MCF 10A (cell line): ENCODE measurements around the gene PDK1. TPM values are rescaled to one million over a fixed set of nuclear protein-coding genes. Genes with fewer than 3 reads are reported as not detected.

ENCODE experiments used
- BruUV-seq: library from RNA; stranded (reverse); fragments of 400-500 nt; replicated peaks from 2 replicates; lab custom pipeline; 2021; lab: Mats Ljungman, UMichigan
- CTCF ChIA-PET: fragments of 300-600 bp; sonication (Branson Sonifier 250); formaldehyde crosslinking; extraction: SDS; loops from one replicate; lab custom pipeline; 2021; ENCODE audit warnings: antibody characterized with exemption, inconsistent platforms; lab: Yijun Ruan, JAX
- POLR2A ChIA-PET: fragments of 300-600, 350-650 bp; sonication (Branson Sonifier 250); formaldehyde crosslinking; extraction: SDS; loops from one replicate; lab custom pipeline; 2020; ENCODE audit warnings: antibody characterized with exemption, inconsistent platforms; lab: Yijun Ruan, JAX
- DNase-seq: peaks from one replicate; pipeline ENCODE4 v3.0.0-alpha.2; 2018; ENCODE audit not compliant: unreplicated experiment
- H3K27ac Mint-ChIP-seq: one replicate; pipeline ENCODE4 v1.8.0; 2022; ENCODE audit warnings: mild to moderate bottlenecking, low read depth, mixed read lengths; ENCODE audit not compliant: unreplicated experiment
- H3K27me3 Mint-ChIP-seq: one replicate; pipeline ENCODE4 v1.8.0; 2022; ENCODE audit warnings: mixed read lengths; ENCODE audit not compliant: insufficient read depth, unreplicated experiment
- H3K36me3 Mint-ChIP-seq: one replicate; pipeline ENCODE4 v1.8.0; 2022; ENCODE audit warnings: mild to moderate bottlenecking, moderate library complexity, mixed read lengths; ENCODE audit not compliant: insufficient read depth, unreplicated experiment
- H3K4me1 Mint-ChIP-seq: one replicate; pipeline ENCODE4 v1.8.0; 2022; ENCODE audit warnings: mixed read lengths; ENCODE audit not compliant: insufficient read depth, unreplicated experiment
- H3K4me3 Mint-ChIP-seq: one replicate; pipeline ENCODE4 v1.8.0; 2022; ENCODE audit warnings: mild to moderate bottlenecking, moderate library complexity, mixed read lengths; ENCODE audit not compliant: unreplicated experiment
- H3K9me3 Mint-ChIP-seq: one replicate; pipeline ENCODE4 v1.8.0; 2022; ENCODE audit warnings: mixed read lengths; ENCODE audit not compliant: unreplicated experiment
- intact Hi-C: fragments of 100-400 bp; cut with micrococcal nuclease; formaldehyde crosslinking; loops from 2 replicates; pipeline ENCODE4 v1.14.1; 2022
- total RNA-seq: library from RNA; stranded (reverse); gene quantifications from 2 replicates; pipeline ENCODE4 v1.2.3, GENCODE V29; 2022
- TF ChIP-seq, protein P1 (sequence below): fragments of 200-600 bp; IDR thresholded peaks from one replicate; pipeline ENCODE4 v1.8.0; 2022; ENCODE audit warnings: antibody characterized with exemption, mild to moderate bottlenecking; ENCODE audit not compliant: unreplicated experiment

Gene PDK1
- total RNA-seq, 1 experiment from 2014 or later = 26.5 TPM

DNA sequence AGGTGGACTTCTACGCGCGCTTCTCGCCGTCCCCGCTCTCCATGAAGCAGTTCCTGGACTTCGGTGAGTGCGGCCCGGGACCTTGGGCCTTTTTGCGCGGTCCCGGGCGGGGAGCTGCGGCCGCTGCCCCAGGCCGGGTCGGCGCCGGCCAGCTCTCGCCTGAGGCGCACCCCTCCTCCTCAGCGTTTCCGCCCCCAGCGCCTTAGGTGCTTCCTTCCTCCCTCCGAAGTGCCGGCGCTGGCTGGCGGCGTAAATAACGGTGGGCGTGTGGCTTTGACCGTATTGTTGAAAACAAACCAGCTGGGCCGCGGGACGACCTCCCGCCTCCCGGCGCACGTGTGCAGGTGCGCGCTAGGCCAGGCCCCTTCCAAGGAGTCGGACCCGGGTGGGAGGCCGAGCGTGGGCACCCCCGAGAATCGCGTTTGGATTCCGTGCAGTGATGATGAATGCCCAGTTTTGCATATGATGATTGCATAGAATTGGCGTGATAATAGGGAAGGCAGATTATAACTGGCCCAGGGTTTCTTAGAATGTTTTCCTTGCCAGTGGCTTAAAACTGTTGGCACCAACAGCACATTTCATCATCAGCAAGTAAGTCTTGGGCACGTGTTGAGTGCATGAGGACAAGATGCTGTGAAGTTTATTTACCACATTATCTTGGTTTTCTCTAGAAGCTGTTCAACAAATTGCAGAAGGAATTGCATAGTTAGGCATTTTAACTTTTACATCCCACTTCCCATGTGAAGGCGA is 569 bp downstream of the PDK1 start:
- no TSS peak for BruUV-seq
- H3K27ac Mint-ChIP-seq = peak overlapping the region; percentile 89
- CTCF ChIA-PET = interaction anchor here (0.6 kb wide), 3 partner anchors 56 to 868 kb away, joined by 3 to 7 read pairs (median 6); no protein-coding TSS in a partner anchor

GRCh38 chr2:172558372-172558771 is 2.5 kb downstream of the PDK1 start:
- no TSS peak for BruUV-seq
- Mint-ChIP-seq H3K4me3 (peak overlapping the region; percentile 85), H3K27me3 (no peaks in the 10 kb centered on the region), H3K27ac (peak overlapping the region; percentile 89), H3K9me3 (no peaks in the 10 kb centered on the region), H3K4me1 (peaks cover 29% of the 10 kb centered on the region), H3K36me3 (peaks cover 17% of the 10 kb centered on the region)
- POLR2A ChIA-PET = interaction anchor here (1.0 to 2.2 kb wide), 5 partner anchors 12 to 134 kb away, joined by 3 to 8 read pairs (median 6); no protein-coding TSS in a partner anchor
- CTCF ChIA-PET = interaction anchor here (0.7 kb wide), 1 partner anchor 871 kb away, joined by 3 read pairs; the partner anchor contains the start of gene DYNC1I2
- TF ChIP-seq, protein P1, sequence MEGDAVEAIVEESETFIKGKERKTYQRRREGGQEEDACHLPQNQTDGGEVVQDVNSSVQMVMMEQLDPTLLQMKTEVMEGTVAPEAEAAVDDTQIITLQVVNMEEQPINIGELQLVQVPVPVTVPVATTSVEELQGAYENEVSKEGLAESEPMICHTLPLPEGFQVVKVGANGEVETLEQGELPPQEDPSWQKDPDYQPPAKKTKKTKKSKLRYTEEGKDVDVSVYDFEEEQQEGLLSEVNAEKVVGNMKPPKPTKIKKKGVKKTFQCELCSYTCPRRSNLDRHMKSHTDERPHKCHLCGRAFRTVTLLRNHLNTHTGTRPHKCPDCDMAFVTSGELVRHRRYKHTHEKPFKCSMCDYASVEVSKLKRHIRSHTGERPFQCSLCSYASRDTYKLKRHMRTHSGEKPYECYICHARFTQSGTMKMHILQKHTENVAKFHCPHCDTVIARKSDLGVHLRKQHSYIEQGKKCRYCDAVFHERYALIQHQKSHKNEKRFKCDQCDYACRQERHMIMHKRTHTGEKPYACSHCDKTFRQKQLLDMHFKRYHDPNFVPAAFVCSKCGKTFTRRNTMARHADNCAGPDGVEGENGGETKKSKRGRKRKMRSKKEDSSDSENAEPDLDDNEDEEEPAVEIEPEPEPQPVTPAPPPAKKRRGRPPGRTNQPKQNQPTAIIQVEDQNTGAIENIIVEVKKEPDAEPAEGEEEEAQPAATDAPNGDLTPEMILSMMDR = no peak
- DNase-seq = no peak
- intact Hi-C loops = no loop called here

More for the DNA sequence above, 569 bp downstream of the PDK1 start:
- TF ChIP-seq, protein P1 = no peak
- Mint-ChIP-seq H3K4me3 (peak overlapping the region; percentile 85), H3K27me3 (no peaks in the 10 kb centered on the region), H3K4me1 (peaks cover 36% of the 10 kb centered on the region), H3K9me3 (no peaks in the 10 kb centered on the region), H3K36me3 (peaks cover 6% of the 10 kb centered on the region)
- POLR2A ChIA-PET = interaction anchor here (0.7 to 2.2 kb wide), 19 partner anchors 9 to 983 kb away, joined by 3 to 15 read pairs (median 3); partner anchors contain the start of gene METAP1D
- peak; percentile 77 for DNase-seq
- intact Hi-C loops = no loop called here

DNA sequence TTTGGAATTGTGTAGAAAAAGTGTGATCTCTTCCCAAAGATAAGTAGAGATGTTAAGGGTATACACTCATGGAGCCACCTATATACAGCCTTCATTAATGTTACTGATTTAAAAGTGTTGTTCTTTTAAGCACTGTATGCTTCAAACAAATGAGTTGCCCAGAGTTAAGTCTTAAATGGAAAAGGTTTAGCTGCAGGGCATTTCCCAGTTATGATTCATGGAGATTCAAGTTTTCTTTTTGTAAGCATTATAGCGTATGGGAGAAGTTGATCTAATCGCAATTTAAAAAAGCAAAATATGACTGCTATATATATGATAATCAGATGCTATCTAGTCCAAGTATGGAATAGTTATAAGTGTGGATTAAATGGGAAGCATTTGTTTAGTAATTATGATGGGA is 4.8 kb downstream of the PDK1 start:
- TF ChIP-seq, protein P1 = no peak
- no TSS peak for BruUV-seq
- ChIA-PET POLR2A (no interaction called here), CTCF (interaction anchor here (0.9 kb wide), 1 partner anchor 33 kb away, joined by 3 read pairs; no protein-coding TSS in a partner anchor)
- H3K27ac Mint-ChIP-seq = no peak overlapping the region
- intact Hi-C loops = no loop called here
- no peak overlapping the region for H3K4me3 Mint-ChIP-seq
- H3K36me3 Mint-ChIP-seq = peaks cover 26% of the 10 kb centered on the region
- no peaks in the 10 kb centered on the region for H3K9me3 Mint-ChIP-seq
- H3K27me3 Mint-ChIP-seq = no peaks in the 10 kb centered on the region
- peaks cover 26% of the 10 kb centered on the region for H3K4me1 Mint-ChIP-seq
- DNase-seq = no peak

DNA sequence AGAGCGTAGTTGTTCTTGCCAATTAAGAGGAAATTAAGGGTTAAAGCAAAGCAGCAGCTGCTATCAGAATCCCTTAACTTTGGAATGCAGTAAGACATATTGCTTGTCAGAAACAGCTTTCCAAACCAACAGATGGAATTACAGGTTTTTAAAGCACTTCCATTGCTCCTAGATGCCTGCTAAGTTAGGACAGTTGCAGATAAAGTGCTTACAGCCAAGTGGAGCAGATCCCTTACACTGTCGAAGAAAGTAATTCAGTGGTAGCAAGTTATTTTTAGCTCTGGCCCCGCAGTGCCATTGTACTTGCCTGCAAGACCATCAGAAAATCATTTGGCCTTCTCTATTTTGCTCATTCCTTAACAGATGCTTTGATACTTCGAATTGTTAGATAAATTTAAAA is 5.4 kb downstream of the PDK1 start:
- Mint-ChIP-seq H3K4me1 (peaks cover 26% of the 10 kb centered on the region), H3K27me3 (no peaks in the 10 kb centered on the region), H3K36me3 (peaks cover 31% of the 10 kb centered on the region), H3K9me3 (no peaks in the 10 kb centered on the region), H3K4me3 (no peak overlapping the region), H3K27ac (no peak overlapping the region)
- POLR2A ChIA-PET = no interaction called here
- BruUV-seq = no TSS peak
- intact Hi-C loops = no loop called here
- TF ChIP-seq, protein P1 = no peak
- DNase-seq = no peak
- CTCF ChIA-PET = interaction anchor here (0.9 kb wide), 1 partner anchor 32 kb away, joined by 3 read pairs; no protein-coding TSS in a partner anchor
